Stimulated activated naive CD8-positive, alpha-beta T cell treated with anti-CD3 and anti-CD28 coated beads, Interleukin-15, amount 100 ng/mL, for 72 hours (primary cell): ENCODE results near the gene PLEKHA4.

Experiments used
- ATAC-seq: fragments of 150-1000 bp; cut with Tn5 transposase; 2 replicates; pipeline ENCODE4 v1.10.0; 2021; ENCODE audit warnings: mild to moderate bottlenecking, moderate library complexity
- DNase-seq, 2 donors: peaks; one replicate each; pipeline ENCODE4 v3.0.0; 2021 to 2022
- H3K27ac Mint-ChIP-seq, 2 donors: one replicate each; pipeline ENCODE4 v1.8.0; 2022; ENCODE audit warnings: mild to moderate bottlenecking in 2 of 2, mixed read lengths in 2 of 2, moderate library complexity in 2 of 2
- H3K27me3 Mint-ChIP-seq: one replicate; pipeline ENCODE4 v1.8.0; 2022; ENCODE audit warnings: mixed read lengths
- H3K4me1 Mint-ChIP-seq: one replicate; pipeline ENCODE4 v1.8.0; 2022; ENCODE audit warnings: mild to moderate bottlenecking, mixed read lengths
- H3K4me3 Mint-ChIP-seq, 2 donors: one replicate each; pipeline ENCODE4 v1.8.0; 2022; ENCODE audit warnings: mild to moderate bottlenecking in 2 of 2, mixed read lengths in 2 of 2, moderate library complexity in 1 of 2
- H3K9me3 Mint-ChIP-seq, 2 donors: one replicate each; pipeline ENCODE4 v1.8.0; 2022; ENCODE audit warnings: mixed read lengths in 2 of 2

The PLEKHA4 gene

GRCh38 chr19:48830965-48831364, 37.5 kb downstream of the PLEKHA4 start:
- Mint-ChIP-seq H3K4me3 (no peak overlapping the region), H3K4me1 (peaks cover 7% of the 10 kb centered on the region), H3K27ac (peak overlapping the region in 1 of 2 donors; percentile 52), H3K9me3 (no peaks in the 10 kb centered on the region), H3K27me3 (no peaks in the 10 kb centered on the region)
- DNase-seq: no peak
- no peak for ATAC-seq

- Mint-ChIP-seq H3K4me1 (no peaks in the 10 kb centered on the region), H3K9me3 (no peaks in the 10 kb centered on the region), H3K27me3 (no peaks in the 10 kb centered on the region), H3K27ac (peak overlapping the region in 1 of 2 donors; percentile 89), H3K4me3 (no peak overlapping the region)
- ATAC-seq: no peak
- DNase-seq: no peak
Observed at GRCh38 chr19:48830088-48830487, 38.3 kb downstream of the PLEKHA4 start.

GRCh38 chr19:48826606-48827020, 41.8 kb downstream of the PLEKHA4 start:
- ATAC-seq: no peak
- no peak for DNase-seq
- Mint-ChIP-seq H3K27me3 (no peaks in the 10 kb centered on the region), H3K4me3 (no peak overlapping the region), H3K27ac (no peak overlapping the region), H3K4me1 (no peaks in the 10 kb centered on the region), H3K9me3 (no peaks in the 10 kb centered on the region)

- Mint-ChIP-seq H3K4me1 (no peaks in the 10 kb centered on the region), H3K27ac (no peak overlapping the region), H3K4me3 (no peak overlapping the region), H3K9me3 (no peaks in the 10 kb centered on the region), H3K27me3 (no peaks in the 10 kb centered on the region)
- ATAC-seq (no peak), DNase-seq (no peak)
Observed at GRCh38 chr19:48822514-48822913, 45.9 kb downstream of the PLEKHA4 start.

GRCh38 chr19:48821633-48822032, 46.8 kb downstream of the PLEKHA4 start:
- no peaks in the 10 kb centered on the region for H3K27me3 Mint-ChIP-seq
- ATAC-seq (no peak), DNase-seq (no peak)
- no peaks in the 10 kb centered on the region for H3K9me3 Mint-ChIP-seq
- H3K27ac Mint-ChIP-seq: no peak overlapping the region
- no peak overlapping the region for H3K4me3 Mint-ChIP-seq
- H3K4me1 Mint-ChIP-seq: no peaks in the 10 kb centered on the region

GRCh38 chr19:48819366-48819816, 49.0 kb downstream of the PLEKHA4 start:
- Mint-ChIP-seq H3K4me3 (no peak overlapping the region), H3K4me1 (peaks cover 13% of the 10 kb centered on the region), H3K27ac (peak overlapping the region in 1 of 2 donors; percentile 5), H3K9me3 (no peaks in the 10 kb centered on the region), H3K27me3 (no peaks in the 10 kb centered on the region)
- DNase-seq (no peak), ATAC-seq (no peak)

GRCh38 chr19:48818234-48818820, 50.1 kb downstream of the PLEKHA4 start:
- ATAC-seq (no peak), DNase-seq (no peak)
- no peak overlapping the region for H3K27ac Mint-ChIP-seq
- H3K4me1 Mint-ChIP-seq: peaks cover 13% of the 10 kb centered on the region
- no peaks in the 10 kb centered on the region for H3K9me3 Mint-ChIP-seq
- no peak overlapping the region for H3K4me3 Mint-ChIP-seq
- no peaks in the 10 kb centered on the region for H3K27me3 Mint-ChIP-seq

- Mint-ChIP-seq H3K27me3 (no peaks in the 10 kb centered on the region), H3K4me1 (peaks cover 16% of the 10 kb centered on the region), H3K27ac (no peak overlapping the region), H3K9me3 (no peaks in the 10 kb centered on the region), H3K4me3 (no peak overlapping the region)
- DNase-seq (no peak), ATAC-seq (no peak)
Observed at GRCh38 chr19:48817585-48818124, 50.8 kb downstream of the PLEKHA4 start.

GRCh38 chr19:48815870-48816501, 52.4 kb downstream of the PLEKHA4 start:
- Mint-ChIP-seq H3K27ac (peak overlapping the region in 1 of 2 donors; percentile 29), H3K27me3 (no peaks in the 10 kb centered on the region), H3K9me3 (no peaks in the 10 kb centered on the region), H3K4me1 (peaks cover 24% of the 10 kb centered on the region), H3K4me3 (no peak overlapping the region)
- DNase-seq: no peak
- ATAC-seq: peak; percentile 29

- no peak for ATAC-seq
- Mint-ChIP-seq H3K4me3 (no peak overlapping the region), H3K4me1 (peaks cover 32% of the 10 kb centered on the region), H3K27me3 (no peaks in the 10 kb centered on the region), H3K27ac (no peak overlapping the region), H3K9me3 (no peaks in the 10 kb centered on the region)
- no peak for DNase-seq
Observed at GRCh38 chr19:48814895-48815294, 53.5 kb downstream of the PLEKHA4 start.

- H3K27ac Mint-ChIP-seq: no peak overlapping the region
- no peak overlapping the region for H3K4me3 Mint-ChIP-seq
- DNase-seq (no peak), ATAC-seq (no peak)
- no peaks in the 10 kb centered on the region for H3K9me3 Mint-ChIP-seq
- peaks cover 45% of the 10 kb centered on the region for H3K4me1 Mint-ChIP-seq
- H3K27me3 Mint-ChIP-seq: no peaks in the 10 kb centered on the region
Observed at GRCh38 chr19:48813123-48813913, 55.1 kb downstream of the PLEKHA4 start.

GRCh38 chr19:48812094-48812929, 56.1 kb downstream of the PLEKHA4 start:
- Mint-ChIP-seq H3K27ac (peak overlapping the region; percentile 19 to 90), H3K4me3 (peak overlapping the region; percentile 90 to 91), H3K4me1 (peaks cover 55% of the 10 kb centered on the region), H3K27me3 (no peaks in the 10 kb centered on the region), H3K9me3 (no peaks in the 10 kb centered on the region)
- DNase-seq: peak; percentile 74 to 78
- peak; percentile 71 for ATAC-seq

- DNase-seq (no peak), ATAC-seq (no peak)
- Mint-ChIP-seq H3K4me1 (peaks cover 57% of the 10 kb centered on the region), H3K27me3 (no peaks in the 10 kb centered on the region), H3K9me3 (no peaks in the 10 kb centered on the region), H3K4me3 (peak overlapping the region; percentile 96 to 97), H3K27ac (peak overlapping the region; percentile 97 to 98)
Observed at GRCh38 chr19:48810151-48810550, 58.3 kb downstream of the PLEKHA4 start.

GRCh38 chr19:48807590-48808308, 60.7 kb downstream of the PLEKHA4 start:
- DNase-seq: no peak
- peaks cover 54% of the 10 kb centered on the region for H3K4me1 Mint-ChIP-seq
- no peaks in the 10 kb centered on the region for H3K27me3 Mint-ChIP-seq
- peak overlapping the region in 1 of 2 donors; percentile 31 for H3K27ac Mint-ChIP-seq
- no peaks in the 10 kb centered on the region for H3K9me3 Mint-ChIP-seq
- ATAC-seq: no peak
- H3K4me3 Mint-ChIP-seq: no peak overlapping the region
